ES-I3 (cell line): Measurements from ENCODE around the gene BRINP2.

Source experiments
- H3K36me3 ChIP-seq: 2 replicates; pipeline ENCODE4 v1.6.1; 2013; ENCODE audit warnings: mild to moderate bottlenecking, low read length, control low read depth, moderate library complexity; ENCODE audit not compliant: insufficient read depth
- H3K4me1 ChIP-seq: 2 replicates; pipeline ENCODE4 v1.6.1; 2013; ENCODE audit warnings: mild to moderate bottlenecking, control low read depth, low read length; ENCODE audit not compliant: insufficient read depth
- H3K9ac ChIP-seq: 2 replicates; pipeline ENCODE4 v1.6.1; 2013; ENCODE audit warnings: low read depth, mild to moderate bottlenecking, low read length, moderate library complexity
- H3K9me3 ChIP-seq: 2 replicates; pipeline ENCODE4 v1.6.1; 2013; ENCODE audit warnings: mild to moderate bottlenecking, low read length, moderate library complexity; ENCODE audit not compliant: control insufficient read depth, insufficient read depth

The BRINP2 gene

GRCh38 chr1:177181631-177182291, 11.0 kb downstream of the BRINP2 start:
- Histone ChIP-seq H3K9ac (peak overlapping the region; percentile 38; the same call in 1 of the 2 replicates), H3K4me1 (no peaks in the 10 kb centered on the region), H3K9me3 (no peaks in the 10 kb centered on the region), H3K36me3 (no peaks in the 10 kb centered on the region)

DNA sequence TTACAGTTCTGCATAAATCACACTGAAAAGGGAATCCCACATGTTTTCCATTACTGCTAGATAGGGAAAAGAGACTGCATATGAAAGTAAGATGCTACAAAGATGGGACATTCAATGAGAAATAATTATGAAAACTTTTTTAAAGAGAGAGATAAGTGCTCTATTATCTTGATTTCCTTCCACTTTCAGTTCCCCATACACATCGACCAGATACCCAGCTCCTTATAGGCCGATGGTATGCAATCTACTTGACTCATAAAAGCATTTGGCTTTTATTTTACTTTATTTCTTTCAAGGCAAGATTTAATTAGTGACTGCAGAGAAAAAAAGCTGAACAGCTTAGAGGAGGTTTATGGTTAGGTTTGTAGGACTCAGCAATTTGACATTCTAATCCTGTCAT, 13.1 kb downstream of the BRINP2 start:
- no peaks in the 10 kb centered on the region for H3K4me1 ChIP-seq
- no peaks in the 10 kb centered on the region for H3K9me3 ChIP-seq
- no peak overlapping the region for H3K9ac ChIP-seq
- H3K36me3 ChIP-seq: no peaks in the 10 kb centered on the region

GRCh38 chr1:177185209-177185608, 14.5 kb downstream of the BRINP2 start:
- no peak overlapping the region for H3K9ac ChIP-seq
- no peaks in the 10 kb centered on the region for H3K4me1 ChIP-seq
- H3K36me3 ChIP-seq: no peaks in the 10 kb centered on the region
- no peaks in the 10 kb centered on the region for H3K9me3 ChIP-seq

GRCh38 chr1:177186639-177187038, 15.9 kb downstream of the BRINP2 start:
- Histone ChIP-seq H3K9ac (no peak overlapping the region), H3K9me3 (no peaks in the 10 kb centered on the region), H3K36me3 (no peaks in the 10 kb centered on the region), H3K4me1 (no peaks in the 10 kb centered on the region)

GRCh38 chr1:177190308-177190970, 19.7 kb downstream of the BRINP2 start:
- no peaks in the 10 kb centered on the region for H3K4me1 ChIP-seq
- no peak overlapping the region for H3K9ac ChIP-seq
- no peaks in the 10 kb centered on the region for H3K9me3 ChIP-seq

DNA sequence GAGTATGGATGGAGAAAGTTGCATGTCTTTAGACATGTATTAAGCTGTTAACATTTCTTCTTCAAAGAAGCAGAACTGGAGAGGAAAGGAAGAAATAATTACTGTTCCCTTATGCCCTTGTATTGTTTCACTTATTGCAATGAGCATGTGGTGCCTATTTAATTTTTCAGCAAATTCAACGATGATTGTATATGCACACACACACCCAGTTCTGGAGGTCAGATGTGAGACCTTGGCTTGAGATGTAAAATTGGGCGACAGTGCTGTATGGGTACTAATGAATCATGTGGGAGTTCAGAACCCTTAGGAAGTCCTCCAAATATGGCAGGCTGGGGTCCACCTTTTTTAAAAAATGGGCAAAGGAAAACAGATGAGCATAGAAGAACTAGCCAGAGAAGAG, 27.5 kb downstream of the BRINP2 start:
- Histone ChIP-seq H3K4me1 (no peaks in the 10 kb centered on the region), H3K9ac (no peak overlapping the region), H3K36me3 (no peaks in the 10 kb centered on the region), H3K9me3 (no peaks in the 10 kb centered on the region)

More at GRCh38 chr1:177190308-177190970, 19.7 kb downstream of the BRINP2 start:
- no peaks in the 10 kb centered on the region for H3K36me3 ChIP-seq

DNA sequence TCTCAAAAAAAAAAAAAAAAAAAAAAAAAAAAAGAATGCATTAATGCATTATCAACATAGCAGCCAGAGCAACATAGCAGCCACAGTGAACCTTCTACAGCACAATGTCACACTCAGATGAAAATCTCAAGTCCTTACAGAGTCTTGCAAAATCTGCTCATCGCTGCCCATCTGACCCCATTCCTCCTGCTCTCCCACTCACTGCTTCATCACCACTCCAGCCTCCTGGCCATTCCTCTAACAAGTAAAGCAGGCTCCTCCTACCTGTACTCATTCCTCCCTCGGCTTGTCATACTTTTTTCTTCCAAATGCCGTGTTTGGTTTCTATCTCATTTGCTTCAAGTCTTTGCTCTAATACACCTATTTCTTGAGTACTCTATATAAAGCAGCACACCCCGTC, 29.5 kb downstream of the BRINP2 start:
- Histone ChIP-seq H3K9ac (no peak overlapping the region), H3K9me3 (no peaks in the 10 kb centered on the region), H3K4me1 (no peaks in the 10 kb centered on the region), H3K36me3 (no peaks in the 10 kb centered on the region)

GRCh38 chr1:177206831-177207355, 36.1 kb downstream of the BRINP2 start:
- no peak overlapping the region for H3K9ac ChIP-seq
- H3K9me3 ChIP-seq: no peaks in the 10 kb centered on the region
- no peaks in the 10 kb centered on the region for H3K36me3 ChIP-seq
- H3K4me1 ChIP-seq: no peaks in the 10 kb centered on the region

- no peak overlapping the region for H3K9ac ChIP-seq
- no peaks in the 10 kb centered on the region for H3K4me1 ChIP-seq
- H3K9me3 ChIP-seq: no peaks in the 10 kb centered on the region
- H3K36me3 ChIP-seq: no peaks in the 10 kb centered on the region
These were observed 38.2 kb downstream of the BRINP2 start for GRCh38 chr1:177208920-177209319.

- no peaks in the 10 kb centered on the region for H3K9me3 ChIP-seq
- H3K9ac ChIP-seq: no peak overlapping the region
- H3K36me3 ChIP-seq: no peaks in the 10 kb centered on the region
- no peaks in the 10 kb centered on the region for H3K4me1 ChIP-seq
These were observed 38.6 kb downstream of the BRINP2 start for GRCh38 chr1:177209357-177209756.

DNA sequence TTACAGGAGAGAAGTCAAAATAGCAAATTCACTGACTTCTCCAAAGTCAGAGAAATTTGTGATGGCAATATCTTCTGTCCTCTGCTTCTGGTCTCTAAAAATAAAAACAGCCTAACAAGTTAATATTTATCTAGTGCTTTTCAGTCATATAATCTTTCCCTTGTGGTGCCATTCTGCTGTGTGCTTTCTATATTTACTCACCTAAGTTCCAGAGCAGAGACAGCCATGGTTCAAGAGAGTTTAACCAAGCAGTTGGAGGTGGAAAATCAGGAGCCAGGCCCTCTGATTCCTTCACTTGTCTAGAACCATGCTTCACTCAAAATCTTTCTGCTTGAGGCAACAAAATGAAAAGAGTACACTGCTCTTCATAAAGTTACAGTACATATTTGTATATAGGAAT, 39.3 kb downstream of the BRINP2 start:
- Histone ChIP-seq H3K36me3 (no peaks in the 10 kb centered on the region), H3K9ac (no peak overlapping the region), H3K4me1 (no peaks in the 10 kb centered on the region), H3K9me3 (no peaks in the 10 kb centered on the region)

GRCh38 chr1:177211231-177211630, 40.5 kb downstream of the BRINP2 start:
- Histone ChIP-seq H3K9me3 (no peaks in the 10 kb centered on the region), H3K36me3 (no peaks in the 10 kb centered on the region), H3K4me1 (no peaks in the 10 kb centered on the region), H3K9ac (no peak overlapping the region)

DNA sequence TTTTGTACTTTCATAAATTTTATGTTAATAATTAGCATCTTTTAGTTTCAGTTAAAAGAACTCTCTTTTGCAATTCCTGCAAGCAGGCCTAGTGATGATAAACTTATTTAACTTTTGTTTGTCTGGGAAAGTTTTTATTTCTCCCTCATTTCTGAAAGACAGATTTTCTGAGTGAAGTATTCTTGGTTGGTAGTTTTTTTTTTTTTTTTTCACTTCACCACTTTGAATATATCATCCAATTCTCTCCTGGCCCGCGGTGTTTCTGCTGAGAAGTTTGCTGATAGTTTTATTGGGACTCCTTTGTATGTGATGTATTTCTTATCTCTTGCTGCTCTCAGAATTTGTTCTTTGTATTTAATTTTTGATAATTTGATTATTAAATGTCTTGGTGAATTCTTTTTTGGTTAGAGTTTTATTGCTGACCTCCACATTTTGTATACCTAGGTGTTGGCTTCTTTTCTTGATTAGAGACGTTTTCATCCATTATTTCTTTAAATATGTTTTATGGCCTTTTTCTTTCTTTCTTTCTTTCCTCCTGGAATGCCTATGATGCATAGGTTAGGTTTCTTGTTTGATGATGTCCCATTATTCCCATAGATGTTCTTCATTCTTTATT, 45.9 kb downstream of the BRINP2 start:
- Histone ChIP-seq H3K9ac (no peak overlapping the region), H3K36me3 (no peaks in the 10 kb centered on the region), H3K9me3 (no peaks in the 10 kb centered on the region), H3K4me1 (no peaks in the 10 kb centered on the region)

DNA sequence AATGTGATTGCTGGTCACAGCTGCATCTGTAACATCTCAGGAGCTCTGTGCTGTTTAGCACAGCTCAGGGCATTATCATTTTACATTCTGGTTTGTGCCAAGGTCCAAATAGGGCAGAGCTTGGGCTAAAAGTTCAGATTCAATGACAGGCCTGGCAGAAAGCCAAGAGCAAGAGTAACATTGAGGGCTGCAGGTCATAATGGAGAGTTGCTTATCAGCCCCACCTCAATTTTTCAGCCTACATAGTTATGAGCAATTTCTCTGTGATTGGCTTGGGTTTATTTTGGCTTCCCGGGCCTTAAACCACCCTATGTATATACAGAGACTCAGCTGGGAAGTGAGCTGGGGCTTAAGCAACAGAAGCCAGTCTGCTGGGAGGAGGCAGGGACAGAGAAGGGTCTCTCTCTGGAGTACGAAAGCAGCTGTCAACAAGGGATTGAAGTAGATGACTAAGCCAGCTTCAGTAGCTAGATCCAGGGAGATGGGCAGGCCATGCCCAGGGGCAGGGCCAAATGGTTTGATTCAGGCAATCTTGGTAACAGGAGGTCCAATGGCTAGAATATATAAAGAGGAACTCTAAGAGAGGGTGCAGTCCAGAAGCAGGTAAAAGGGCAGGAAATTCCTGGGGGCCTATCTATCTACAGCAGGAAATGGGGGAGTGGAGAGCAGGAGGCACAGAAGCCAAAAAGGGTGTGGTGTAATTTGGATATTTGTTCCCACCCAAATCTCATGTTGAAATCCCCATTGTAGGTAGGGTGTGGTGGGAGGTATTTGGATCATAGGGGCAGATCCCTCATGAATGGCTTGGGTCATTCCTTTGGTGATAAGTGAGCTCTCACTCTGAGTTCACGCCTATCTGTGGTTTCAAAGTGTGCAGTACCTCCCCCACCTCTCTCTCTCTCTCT, 49.0 kb downstream of the BRINP2 start:
- Histone ChIP-seq H3K4me1 (no peaks in the 10 kb centered on the region), H3K36me3 (no peaks in the 10 kb centered on the region), H3K9ac (no peak overlapping the region), H3K9me3 (no peaks in the 10 kb centered on the region)
